NCI-H510A treated with DMSO at 0.1 percent for 48 hours (cell line): Measurements from ENCODE around the gene HAT1.
A peak's percentile ranks its signal among the peaks of the same experiment; 100 is the strongest.
"Not testable (repeated sequence)": the region's sequence is repeated elsewhere in the genome, so short reads cannot be mapped to it uniquely, and the experiment has no call there.

Source experiments
- DNase-seq: peaks from one replicate; lab custom pipeline; 2025; lab: John Stamatoyannopoulos, UW

The HAT1 gene

DNA sequence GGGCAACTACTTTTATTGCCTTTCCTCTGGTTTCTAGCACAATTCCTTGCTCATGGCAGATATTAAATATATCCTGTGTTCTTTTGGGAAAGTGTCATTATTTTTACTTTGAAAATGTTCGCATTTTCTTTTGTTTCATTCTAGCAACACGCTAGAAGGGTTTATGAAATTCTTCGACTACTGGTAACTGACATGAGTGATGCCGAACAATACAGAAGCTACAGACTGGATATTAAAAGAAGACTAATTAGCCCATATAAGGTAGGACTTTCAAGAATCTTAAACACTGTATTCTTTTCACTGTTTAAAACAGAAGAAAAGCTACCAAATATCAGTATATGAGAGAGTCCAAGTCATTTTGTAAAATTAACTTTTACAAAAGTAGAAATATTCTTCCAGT, 56.8 kb downstream of the HAT1 start:
- DNase-seq: no peak

DNA sequence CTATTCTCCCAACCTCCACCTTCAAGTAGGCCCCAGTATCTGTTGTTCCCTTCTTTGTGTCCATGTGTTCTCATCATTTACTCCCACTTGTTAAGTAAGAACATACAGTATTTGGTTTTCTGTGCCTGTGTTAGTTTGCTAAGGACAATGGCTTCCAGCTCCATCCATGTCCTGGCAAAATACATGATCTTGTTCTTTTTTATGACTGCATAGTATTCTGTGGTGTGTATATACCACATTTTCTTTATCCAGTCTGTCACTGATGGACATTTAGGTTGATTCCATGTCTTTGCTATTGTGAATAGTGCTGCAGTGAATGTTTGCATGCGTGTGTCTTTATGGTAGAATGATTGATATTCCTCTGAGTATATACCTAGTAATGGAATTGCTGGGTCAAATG, 61.7 kb downstream of the HAT1 start:
- not testable (repeated sequence) for DNase-seq

DNA sequence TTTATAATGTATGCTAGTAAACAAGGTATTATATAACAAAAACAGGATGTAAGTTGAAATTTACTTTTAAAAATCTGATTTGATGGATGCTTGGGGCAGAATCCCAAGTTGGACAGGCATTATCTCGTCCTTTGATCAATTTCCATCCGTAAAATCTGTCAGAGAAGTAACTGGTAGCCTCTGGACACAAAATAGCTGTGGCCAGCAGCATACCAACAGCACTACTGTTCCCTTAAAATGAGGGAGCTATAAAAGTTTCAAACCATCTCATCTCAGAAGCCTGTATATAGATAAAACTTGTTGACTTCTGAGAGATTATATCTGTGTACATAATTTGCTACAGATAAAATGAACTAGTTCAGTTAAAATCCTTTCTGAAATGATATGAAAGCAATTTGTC, 62.8 kb downstream of the HAT1 start:
- DNase-seq: no peak

DNA sequence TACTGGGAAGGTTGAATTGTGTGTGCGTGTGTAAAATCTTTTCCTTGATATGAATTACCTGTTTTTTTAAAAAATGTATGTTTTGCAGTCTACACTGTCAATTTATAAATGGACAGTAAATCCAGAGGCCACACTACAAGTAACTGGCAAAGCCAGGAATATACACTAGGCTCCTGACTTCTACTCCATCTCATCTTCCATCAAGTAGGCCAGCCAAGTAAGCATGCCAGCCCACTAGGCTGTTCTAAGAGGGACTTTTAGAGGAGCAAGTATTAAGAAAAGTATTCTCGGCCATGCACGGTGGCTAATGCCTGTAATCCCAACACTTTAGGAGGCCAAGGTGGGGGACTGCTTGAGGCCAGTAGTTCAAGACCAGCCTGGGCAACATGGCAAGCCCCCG, 64.5 kb downstream of the HAT1 start:
- no peak for DNase-seq

DNA sequence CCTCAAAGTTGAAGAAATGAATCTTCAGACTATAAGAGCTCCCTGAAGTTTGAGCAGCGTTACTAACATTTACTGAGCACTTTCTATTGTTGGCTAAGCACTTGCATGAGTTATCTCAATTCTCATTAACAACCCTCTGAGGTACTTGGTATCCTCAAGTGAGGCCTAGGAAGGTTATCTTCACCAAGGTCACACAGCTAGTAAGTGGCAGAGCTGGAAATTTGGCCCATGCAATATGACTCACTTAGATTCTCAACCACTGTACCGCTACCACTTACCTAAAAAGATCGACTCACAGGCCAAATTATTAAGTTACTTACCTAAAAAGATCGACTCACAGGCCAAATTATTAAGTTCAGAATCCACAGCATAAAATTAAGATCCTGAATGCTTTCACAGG, 68.8 kb downstream of the HAT1 start:
- no peak for DNase-seq

DNA sequence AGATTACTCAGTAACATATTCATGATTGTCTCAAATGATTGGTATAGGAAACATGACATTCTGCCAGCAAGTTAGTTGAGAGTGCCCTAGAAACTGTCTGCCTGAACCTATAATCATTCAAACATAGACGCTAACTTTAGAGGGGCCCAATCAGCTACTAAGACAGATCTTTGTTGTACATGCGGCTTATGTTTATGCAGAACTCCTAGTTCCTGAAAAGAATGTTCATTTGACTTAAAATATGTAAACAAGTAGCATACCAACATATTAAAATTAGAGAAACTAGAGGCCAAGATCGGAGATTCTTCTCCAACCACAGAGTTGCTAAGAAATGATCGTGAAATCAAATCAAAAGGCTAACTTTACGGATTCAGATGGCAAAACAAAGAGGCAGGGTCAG, 73.3 kb downstream of the HAT1 start:
- DNase-seq: no peak

DNA sequence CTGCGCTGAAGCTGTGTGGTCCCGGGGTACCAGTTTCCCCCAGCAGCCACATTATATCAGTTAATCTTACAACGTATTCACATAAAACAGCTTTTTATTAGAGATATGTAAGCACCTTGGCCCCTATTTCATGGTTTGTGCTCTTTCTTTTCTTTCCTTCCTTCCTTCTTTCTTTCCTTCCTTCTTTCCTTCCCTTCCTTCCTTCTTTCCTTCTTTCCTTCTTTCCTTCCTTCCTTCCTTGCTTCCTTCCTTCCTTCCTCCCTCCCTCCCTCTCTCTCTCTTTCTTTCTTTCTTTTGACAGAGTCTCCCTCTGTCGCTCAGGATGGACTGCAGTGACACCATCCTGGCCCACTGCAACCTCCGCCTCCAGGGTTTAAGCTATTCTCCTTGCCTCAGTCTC, 73.8 kb downstream of the HAT1 start:
- no peak for DNase-seq

DNA sequence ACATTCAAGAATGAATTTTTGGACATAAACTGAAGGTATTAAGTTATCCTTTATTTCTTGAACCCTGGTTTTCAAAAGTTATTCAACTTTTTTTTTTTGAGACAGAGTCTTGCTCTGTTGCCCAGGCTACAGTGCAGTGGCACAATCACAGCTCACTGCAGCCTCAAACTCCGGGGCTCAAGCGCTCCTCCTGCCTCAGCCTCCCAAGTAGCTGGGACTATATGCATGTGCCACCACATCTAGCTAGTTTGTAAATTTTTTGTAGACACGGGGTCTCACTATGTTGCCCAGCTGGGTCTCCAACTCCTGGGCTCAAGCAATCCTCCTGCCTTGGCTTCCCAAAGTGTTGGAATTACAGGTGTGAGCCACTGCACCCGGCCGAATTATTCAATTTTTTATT, 74.8 kb downstream of the HAT1 start:
- not testable (repeated sequence) for DNase-seq

DNA sequence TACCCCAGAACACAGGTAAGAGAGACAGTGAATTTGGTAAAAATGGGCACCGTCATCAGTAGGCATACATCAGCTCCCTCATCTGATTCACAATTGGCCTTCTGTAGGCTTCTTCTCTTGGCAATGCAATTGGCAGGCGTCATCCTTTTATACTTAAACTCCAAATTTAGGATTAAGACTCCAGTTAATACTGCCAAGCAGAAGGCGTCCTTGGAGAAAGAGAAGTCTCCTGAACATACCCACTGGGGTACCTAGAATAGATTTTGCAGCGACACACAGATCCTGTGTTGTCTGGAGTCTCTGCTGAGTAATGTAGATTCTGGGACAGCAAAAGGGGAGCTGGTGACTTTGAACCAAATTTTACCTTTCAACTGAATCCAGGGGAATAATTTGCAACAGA, 76.9 kb downstream of the HAT1 start:
- DNase-seq: no peak

DNA sequence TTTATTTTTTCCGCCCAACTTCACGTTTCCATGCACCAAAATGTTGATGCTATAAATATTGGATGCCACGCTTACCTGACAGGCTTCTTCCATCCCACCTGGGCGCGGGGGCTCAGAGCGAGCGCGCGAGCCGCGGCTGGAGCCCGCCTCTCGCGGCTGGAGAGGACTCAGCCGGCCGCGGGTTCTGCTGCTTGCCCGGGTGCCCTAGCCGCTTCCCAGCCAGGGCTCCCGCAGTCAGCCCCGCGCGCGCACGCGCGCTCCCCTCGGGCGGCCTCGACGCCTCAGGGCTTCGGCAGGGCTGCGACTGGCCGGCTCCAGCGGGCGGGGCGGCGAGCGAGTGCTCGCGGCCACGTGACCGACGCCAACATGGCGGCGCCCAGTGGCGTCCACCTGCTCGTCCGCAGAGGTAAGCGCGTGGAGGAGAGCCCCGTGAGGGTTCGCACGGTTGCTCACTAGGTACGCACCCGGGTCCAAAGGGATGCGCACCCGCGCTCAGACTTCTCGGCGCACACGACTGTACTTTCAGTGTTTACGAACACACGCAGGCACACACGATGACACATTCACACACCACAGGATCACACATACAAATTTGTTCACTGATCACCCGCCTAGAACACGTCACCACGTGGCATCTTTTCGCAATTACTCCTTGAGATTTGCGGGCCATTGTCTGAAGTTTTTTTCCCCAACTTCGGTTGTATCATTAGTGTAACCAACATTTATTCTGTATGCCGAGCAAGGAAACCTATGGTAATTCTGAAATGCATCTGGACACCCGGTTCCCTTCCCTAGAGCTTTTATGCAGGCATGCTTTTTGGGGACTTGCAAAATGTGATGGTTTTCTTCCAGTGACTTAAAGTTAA, 77.6 kb downstream of the HAT1 start, which contains the start of gene METAP1D:
Gene METAP1D (plus strand): TSS at position 350 of the 866 bp plus-strand sequence. CDS start 17 bp downstream, at position 367.
- DNase-seq: peak; percentile 96

DNA sequence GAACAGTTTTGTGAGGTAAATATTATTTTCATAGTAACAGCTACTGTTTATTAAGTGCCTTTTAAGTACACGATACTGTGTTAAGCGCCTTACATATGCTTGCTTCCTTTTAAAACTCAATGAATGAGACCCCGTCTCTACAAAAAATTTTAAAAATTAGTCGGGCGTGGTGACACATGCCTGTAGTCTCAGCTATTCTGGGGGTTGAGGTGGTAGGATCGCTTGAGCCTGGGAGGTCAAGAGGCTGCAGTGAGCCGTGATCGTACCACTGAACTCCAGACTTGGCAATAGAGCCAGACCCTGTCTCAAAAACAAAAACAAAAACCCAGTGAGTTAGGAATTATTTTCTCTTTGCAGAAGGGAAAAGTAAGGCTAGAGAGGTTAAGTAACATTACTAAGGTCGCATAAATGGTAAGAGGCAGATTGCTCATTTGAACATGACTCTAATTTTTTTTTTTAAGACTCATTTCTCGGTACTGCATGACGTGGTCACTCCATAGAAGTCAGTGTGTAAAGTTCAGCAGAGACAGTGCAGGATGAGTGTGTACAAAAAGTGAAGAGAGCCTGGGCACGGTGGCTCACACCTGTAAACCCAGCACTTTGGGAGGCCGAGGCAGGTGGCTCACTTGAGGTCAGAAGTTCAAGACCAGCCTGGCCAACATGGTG, 78.6 kb downstream of the HAT1 start:
- no peak for DNase-seq

DNA sequence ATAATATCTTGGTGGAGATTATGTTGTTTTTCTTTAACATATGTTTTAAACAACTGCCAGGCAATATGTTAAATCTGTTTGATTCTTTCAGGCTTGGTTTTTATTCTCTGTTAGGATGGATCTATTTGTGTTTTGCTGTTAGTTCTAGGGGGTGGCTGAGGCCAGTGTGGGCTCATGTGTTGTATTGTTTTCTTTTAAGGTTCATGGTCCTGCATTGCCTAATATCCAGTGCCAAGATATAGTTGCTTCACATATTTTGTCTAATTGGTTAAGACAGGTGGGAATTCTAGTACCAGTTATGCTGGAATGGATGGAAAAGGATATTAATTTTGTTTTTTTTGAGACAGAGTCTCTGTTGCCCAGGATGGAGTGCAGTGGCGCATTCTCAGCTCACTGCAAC, 85.1 kb downstream of the HAT1 start:
- DNase-seq: no peak

DNA sequence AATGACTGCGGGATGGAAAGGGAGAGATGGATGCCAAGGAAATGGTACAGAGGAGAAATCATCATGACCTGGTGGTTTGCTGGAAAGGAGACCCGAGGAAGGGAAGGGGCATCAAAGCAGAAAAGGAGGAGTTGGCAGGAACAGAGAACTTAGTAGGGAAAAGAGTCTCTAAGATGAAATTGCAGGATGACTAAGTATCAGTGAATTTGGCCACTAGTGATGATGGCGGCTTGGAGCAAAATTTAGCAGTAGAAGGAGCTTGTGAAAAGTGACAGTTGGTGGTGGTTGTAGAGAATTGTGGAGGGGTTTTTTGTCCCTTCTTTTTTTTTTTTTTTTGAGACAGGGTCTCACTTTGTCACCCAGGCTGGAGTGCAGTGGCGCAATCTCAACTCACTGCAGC, 87.6 kb downstream of the HAT1 start:
- DNase-seq: no peak

DNA sequence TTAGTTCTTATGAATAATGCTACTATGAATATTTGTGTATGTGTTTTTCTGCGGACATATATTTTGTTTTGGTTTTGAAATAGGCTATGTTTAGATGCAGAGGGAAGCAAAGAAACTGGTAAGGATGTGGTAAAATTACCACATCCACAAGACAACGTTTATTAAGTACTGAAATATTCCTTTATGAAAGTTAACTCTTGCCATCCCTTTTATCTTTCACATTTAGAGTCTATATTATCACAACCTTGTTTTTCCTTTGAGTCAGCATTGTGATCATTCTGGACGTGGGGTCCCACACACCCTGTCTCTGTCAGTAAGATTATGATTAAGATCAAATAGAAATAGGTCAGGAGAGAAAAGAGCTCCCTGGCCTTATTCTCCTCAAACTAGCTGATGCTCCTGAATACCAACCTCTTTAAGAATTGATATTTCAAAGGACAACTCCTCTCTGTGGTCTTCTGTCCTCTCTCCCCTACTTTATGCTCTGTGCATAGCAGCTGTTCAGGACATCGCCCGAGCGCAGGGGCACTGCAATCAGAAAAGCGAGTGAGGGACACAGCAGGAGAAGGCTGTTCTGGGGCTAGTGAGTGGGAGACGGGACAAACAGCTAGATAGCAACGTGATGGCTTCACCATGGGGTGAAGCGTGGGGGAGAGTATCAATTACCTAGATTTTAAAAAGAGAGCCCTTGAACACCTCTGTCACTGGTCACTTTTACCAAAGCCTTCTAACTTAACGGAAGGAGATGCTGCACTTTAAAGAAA, 89.7 kb downstream of the HAT1 start:
- no peak for DNase-seq

DNA sequence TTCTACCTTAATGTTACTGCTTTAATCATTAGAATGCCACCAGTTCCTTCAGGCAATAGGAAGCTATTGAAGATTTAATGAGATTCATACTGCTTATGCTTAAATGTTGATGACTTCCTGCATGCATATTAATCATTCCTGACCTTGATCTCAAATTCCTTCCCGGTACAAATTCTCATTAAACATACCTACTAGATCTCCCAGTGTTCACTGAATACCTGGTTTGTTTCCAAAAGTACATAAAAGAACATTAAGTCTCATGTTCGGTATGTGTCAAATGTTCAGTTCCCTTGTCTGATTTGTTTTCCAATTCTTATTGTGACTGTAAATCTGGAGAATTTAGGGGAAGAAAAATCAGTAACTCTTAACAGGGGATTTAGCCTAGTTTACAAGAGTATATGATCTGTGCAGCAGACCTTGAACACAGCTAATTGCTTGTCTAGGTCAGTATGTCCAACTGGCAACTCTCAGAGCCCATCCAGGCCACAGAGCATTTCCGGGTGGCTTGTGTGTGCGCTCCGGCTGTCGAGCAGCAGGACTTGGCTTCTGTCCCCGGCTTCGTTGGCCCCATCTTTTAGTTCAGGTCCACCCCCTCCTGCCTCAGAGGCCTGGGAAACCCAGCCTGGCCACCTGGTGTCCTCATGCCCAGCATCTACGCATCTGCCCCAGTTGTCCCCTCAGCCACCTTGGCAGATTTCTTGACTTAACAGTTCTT, 90.6 kb downstream of the HAT1 start:
- no peak for DNase-seq

DNA sequence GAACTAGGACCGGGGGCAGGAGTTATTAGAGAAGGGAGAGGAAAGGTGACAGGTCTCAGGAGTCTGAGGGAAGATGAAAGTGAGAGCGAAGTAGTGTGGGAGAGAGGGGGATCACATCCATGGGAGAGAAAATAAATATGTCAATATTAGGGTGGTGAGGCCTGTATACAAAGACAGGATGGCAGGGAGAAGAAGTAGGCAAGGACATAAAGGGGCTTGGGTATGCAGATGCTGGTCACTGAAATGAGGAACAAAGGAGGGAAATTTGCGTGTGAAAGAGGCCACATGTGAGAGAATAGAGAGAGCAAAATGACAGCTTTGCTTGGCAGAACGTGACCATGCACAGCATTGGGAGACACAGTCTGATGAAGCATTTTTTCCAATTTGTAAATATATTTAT, 91.1 kb downstream of the HAT1 start:
- no peak for DNase-seq

DNA sequence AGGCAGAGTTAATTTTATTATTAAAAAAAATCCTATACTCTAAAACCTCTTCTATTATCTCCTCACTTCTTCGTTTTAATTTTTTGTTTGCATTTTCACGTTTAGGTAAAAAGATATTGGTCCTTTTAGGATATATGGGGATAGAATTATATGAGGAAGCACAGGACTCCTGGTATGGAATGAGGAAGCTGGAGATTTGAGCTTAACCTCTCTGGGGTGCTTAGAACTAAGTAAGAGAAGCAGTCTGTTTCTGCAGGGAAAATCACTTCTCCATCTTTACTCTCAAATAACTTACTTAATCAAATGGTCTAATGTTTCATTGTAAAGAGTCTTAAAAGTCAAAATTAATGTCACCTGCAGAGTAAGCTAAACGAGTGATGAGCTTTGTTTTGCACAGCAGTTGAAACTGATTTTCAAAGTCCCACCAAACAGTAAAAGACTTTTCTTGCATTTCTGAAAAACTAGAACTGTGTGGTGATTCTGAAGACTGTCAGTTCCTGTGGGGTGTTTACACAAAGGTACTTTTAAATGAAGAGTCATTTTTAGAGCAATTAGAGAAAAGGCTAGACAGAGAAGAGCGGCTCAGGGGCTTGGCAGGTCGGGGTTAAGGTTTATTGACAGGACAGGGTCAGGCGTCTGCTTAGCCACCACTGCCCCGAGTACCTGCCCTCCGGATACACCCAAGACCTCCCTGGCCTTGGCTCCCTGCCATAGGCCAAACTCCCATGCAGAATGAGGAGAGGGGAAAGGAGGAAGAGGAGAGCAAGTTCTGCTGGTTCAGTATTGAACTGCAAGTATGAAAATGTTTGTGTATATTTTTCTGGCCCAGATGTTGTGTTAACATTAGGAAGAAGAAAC, 99.0 kb downstream of the HAT1 start:
- DNase-seq: no peak

DNA sequence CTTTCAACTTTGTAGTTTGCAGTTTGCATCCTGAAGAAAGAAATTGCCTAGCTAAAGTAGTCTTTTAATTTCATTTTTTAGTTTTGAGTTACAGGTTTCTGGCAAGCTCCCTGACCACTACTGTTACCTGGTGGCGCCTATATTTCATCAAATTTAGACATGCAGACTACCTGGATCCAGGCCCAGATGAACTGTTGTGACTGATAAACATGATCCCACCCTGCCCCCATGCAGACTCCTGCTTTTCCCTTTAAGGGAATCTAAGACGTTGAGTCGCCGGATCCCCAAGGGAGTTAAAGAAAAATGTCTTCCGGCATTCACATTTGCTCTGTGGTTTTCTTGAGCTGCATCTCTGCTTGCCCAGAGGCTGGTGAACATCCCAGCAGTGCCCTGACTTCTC, 99.7 kb downstream of the HAT1 start:
- DNase-seq: no peak

DNA sequence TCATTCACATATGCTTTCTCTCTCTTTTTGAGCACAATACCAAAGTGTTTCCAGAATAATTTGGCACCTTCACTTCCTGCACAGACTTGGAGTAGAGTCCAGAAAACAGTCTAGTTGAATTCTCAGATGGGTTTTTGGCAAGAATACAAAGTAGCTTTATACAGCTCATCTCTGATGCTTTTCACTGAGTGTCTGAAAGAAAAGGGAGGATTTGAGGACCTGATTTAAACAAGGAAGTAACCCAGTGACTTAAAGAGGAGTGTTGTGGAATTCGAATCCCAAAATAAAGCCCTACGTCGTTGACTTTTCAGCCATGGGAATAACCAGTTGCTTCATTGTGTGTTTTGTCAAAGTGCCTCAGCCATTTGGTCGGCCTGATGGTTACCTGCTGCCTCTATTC, 109.3 kb downstream of the HAT1 start:
- no peak for DNase-seq
